GM12801 (cell line): ENCODE data around the gene UBE3B.

Source experiments
- CTCF ChIP-seq: IDR thresholded peaks from one replicate; pipeline ENCODE4 v1.5.1; 2011; ENCODE audit warnings: control low read depth; ENCODE audit not compliant: insufficient read length; ENCODE audit errors: extremely low read depth

The UBE3B gene

DNA sequence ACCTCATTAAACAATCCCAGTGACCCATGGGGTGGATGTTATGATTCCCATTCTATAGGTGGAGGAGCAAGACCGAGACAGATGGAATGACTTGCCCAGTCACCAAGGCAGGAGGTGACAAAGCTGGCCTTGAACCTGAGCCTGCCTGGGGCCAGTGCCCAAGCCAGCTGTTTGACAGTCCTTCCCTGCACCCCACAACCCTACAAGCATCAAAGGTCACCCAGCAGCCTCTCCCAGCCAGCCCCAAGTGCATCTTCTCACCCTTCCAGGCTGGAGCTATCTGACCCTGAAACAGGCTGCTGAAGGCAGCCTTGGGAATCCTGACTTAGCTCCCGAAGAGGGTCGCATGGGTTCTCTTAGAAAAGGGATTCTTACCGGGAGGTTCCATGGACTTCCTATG lies 75.5 kb downstream of the UBE3B start:
- TF ChIP-seq CTCF: no peak

- no peak for TF ChIP-seq CTCF
These were observed 76.0 kb downstream of the UBE3B start for GRCh38 chr12:109553483-109553882.

GRCh38 chr12:109553906-109554500 lies 76.6 kb downstream of the UBE3B start:
- TF ChIP-seq CTCF: no peak

GRCh38 chr12:109554761-109555160 lies 77.3 kb downstream of the UBE3B start:
- no peak for TF ChIP-seq CTCF

- TF ChIP-seq CTCF: no peak
These were observed 78.2 kb downstream of the UBE3B start for GRCh38 chr12:109555431-109556315.

DNA sequence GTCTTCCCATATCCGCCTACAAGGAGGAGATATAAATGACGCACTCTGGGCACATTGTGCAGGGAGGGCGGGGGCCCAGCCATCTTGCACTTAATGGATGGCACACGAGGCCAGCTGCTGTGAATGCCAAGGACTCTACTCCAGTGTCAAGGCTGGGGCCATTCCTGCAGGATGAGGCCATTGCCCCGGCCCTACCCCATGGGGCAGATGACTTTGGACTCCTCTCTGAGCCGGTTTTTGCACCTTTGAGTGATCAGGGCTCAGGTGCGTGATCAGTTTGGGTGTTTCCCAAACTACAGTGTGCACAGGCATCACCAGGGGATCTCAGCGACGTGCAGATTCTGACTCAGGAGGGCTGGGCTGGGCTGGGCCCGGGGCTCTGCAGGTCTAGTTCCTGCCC lies 79.8 kb downstream of the UBE3B start:
- TF ChIP-seq CTCF: no peak

DNA sequence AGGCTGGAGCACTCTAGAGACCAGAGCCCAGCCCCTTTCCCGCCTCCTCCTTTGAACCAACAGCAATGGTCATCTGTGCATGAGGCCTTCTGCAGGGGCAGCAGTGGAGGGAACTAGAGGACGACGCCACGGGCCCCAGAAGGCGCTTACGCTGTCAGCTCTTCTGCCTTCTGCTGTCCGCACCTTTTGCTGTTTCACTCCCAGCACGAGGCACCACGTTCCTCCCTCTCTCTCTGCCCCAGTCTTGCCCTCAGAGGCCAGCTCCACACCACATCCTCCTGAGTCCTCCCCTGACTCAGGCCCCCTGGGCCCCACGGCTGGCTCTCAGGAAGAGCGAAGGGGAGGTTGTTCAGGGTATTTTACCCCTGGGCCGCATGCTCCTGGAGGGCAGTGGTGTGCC lies 80.4 kb downstream of the UBE3B start:
- TF ChIP-seq CTCF: no peak
